Right lobe of liver (tissue), 4 donors: ENCODE results near the gene EDNRB.

Experiments used
- POLR2A ChIP-seq: fragments of 450-650 bp; IDR thresholded peaks from one replicate; pipeline ENCODE4 v1.6.1; 2017; ENCODE audit warnings: antibody characterized with exemption, mild to moderate bottlenecking
- TF ChIP-seq, protein P1 (sequence below), 4 donors: fragments of 200-600 bp in 3 of 4; fragments of 450-650 bp in 1 of 4; IDR thresholded peaks; one replicate each; pipeline versions ENCODE4 v1.5.1 to v1.8.0; 2016 to 2022; ENCODE audit warnings: antibody characterized with exemption in 4 of 4, mild to moderate bottlenecking in 2 of 4
- donor health status: DM: no; HTN: no; CAD: no.
- donor health status: DM: no; HTN: no; CAD: no.
- donor health status: DM: no; HTN: yes; CAD: no.

DNA sequence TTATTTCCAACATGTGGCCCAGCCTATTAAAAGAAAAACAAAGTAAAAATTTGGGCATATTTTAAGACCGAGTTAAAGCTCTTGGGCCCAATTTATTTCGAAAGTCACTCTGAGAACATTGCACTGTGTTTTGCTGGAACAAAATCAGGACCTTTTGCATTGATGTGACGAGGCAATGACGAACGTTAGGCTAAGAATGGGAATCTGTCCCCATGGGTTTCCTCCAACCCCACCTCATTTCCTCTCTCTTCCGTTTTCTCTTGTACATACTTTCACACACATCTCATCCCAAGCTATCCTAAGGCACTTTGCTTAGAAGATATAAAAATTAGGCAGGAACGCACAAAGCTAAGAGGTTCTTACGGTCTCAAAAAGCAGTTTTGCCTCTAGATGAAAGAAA is 22.1 kb downstream of the EDNRB start:
- TF ChIP-seq, protein P1, sequence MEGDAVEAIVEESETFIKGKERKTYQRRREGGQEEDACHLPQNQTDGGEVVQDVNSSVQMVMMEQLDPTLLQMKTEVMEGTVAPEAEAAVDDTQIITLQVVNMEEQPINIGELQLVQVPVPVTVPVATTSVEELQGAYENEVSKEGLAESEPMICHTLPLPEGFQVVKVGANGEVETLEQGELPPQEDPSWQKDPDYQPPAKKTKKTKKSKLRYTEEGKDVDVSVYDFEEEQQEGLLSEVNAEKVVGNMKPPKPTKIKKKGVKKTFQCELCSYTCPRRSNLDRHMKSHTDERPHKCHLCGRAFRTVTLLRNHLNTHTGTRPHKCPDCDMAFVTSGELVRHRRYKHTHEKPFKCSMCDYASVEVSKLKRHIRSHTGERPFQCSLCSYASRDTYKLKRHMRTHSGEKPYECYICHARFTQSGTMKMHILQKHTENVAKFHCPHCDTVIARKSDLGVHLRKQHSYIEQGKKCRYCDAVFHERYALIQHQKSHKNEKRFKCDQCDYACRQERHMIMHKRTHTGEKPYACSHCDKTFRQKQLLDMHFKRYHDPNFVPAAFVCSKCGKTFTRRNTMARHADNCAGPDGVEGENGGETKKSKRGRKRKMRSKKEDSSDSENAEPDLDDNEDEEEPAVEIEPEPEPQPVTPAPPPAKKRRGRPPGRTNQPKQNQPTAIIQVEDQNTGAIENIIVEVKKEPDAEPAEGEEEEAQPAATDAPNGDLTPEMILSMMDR (IDR thresholded peaks at IDR 0.05): no peak
- no peak for TF ChIP-seq POLR2A
